Measurements from ENCODE around the gene SIDT1. TPM values are rescaled to one million over a fixed set of nuclear protein-coding genes. Genes with fewer than 3 reads are reported as not detected.

SIDT1 gene
- total RNA-seq, 3 donors from 2014 or later (not counting 1 experiment from before 2014, with no cell fraction given), result 86.9 to 136 (median 101) TPM

- Histone ChIP-seq H3K36me3 (ENCODE audit: control insufficient read depth, insufficient read depth, low read length) (peaks cover 56% of the 10 kb centered on the region), H3K27ac (ENCODE audit: low read length) (no peak overlapping the region), H3K4me3 (ENCODE audit: low read length) (no peak overlapping the region), H3K27me3 (ENCODE audit: control insufficient read depth, insufficient read depth, low read length) (no peaks in the 10 kb centered on the region), H3K4me1 (ENCODE audit: control insufficient read depth, insufficient read depth, low read length) (no peaks in the 10 kb centered on the region), H3K9me3 (ENCODE audit: control insufficient read depth, insufficient read depth, low read length) (no peaks in the 10 kb centered on the region)
- ATAC-seq (no peak), DNase-seq (no peak)
- intact Hi-C loops (cut with micrococcal nuclease), result no loop called here
- H3K4me1 Mint-ChIP-seq, result peaks cover 0 to 8% of the 10 kb centered on the region in 2 donors
- H3K9me3 Mint-ChIP-seq, result no peaks in the 10 kb centered on the region
- H3K36me3 Mint-ChIP-seq, result peaks cover 12% of the 10 kb centered on the region
- no peak overlapping the region for H3K4me3 Mint-ChIP-seq
- H3K27me3 Mint-ChIP-seq (ENCODE audit: low read depth in 2 of 2), result no peaks in the 10 kb centered on the region
- H3K27ac Mint-ChIP-seq, result no peak overlapping the region
- TF ChIP-seq CTCF (IDR thresholded peaks at IDR 0.05), result no peak
- WGBS (ENCODE audit: insufficient coverage), result 100% methylated on average over 2 of the region's 2 CpGs
Observed at GRCh38 chr3:113588806-113589205, 56.5 kb downstream of the SIDT1 start.

- H3K27ac Mint-ChIP-seq, result peak overlapping the region in 1 of 2 donors; percentile 14
- intact Hi-C loops (cut with micrococcal nuclease), result no loop called here
- WGBS (ENCODE audit: insufficient coverage), result 90% methylated on average over 1 of the region's 1 CpG
- no peak for ATAC-seq
- Histone ChIP-seq H3K27ac (ENCODE audit: low read length) (no peak overlapping the region), H3K4me1 (ENCODE audit: control insufficient read depth, insufficient read depth, low read length) (no peaks in the 10 kb centered on the region), H3K9me3 (ENCODE audit: control insufficient read depth, insufficient read depth, low read length) (no peaks in the 10 kb centered on the region), H3K27me3 (ENCODE audit: control insufficient read depth, insufficient read depth, low read length) (no peaks in the 10 kb centered on the region), H3K4me3 (ENCODE audit: low read length) (no peak overlapping the region), H3K36me3 (ENCODE audit: control insufficient read depth, insufficient read depth, low read length) (peaks cover 51% of the 10 kb centered on the region)
- no peak overlapping the region for H3K4me3 Mint-ChIP-seq
- peaks cover 6% of the 10 kb centered on the region for H3K36me3 Mint-ChIP-seq
- TF ChIP-seq CTCF (IDR thresholded peaks at IDR 0.05), result no peak
- DNase-seq, result no peak
- H3K4me1 Mint-ChIP-seq, result peaks cover 0 to 8% of the 10 kb centered on the region in 2 donors
- no peaks in the 10 kb centered on the region for H3K27me3 Mint-ChIP-seq (ENCODE audit: low read depth in 2 of 2)
- no peaks in the 10 kb centered on the region for H3K9me3 Mint-ChIP-seq
Observed at GRCh38 chr3:113589971-113590370, 57.6 kb downstream of the SIDT1 start.

- Histone ChIP-seq H3K4me1 (ENCODE audit: control insufficient read depth, insufficient read depth, low read length) (no peaks in the 10 kb centered on the region), H3K27ac (ENCODE audit: low read length) (no peak overlapping the region), H3K4me3 (ENCODE audit: low read length) (no peak overlapping the region), H3K27me3 (ENCODE audit: control insufficient read depth, insufficient read depth, low read length) (no peaks in the 10 kb centered on the region), H3K9me3 (ENCODE audit: control insufficient read depth, insufficient read depth, low read length) (no peaks in the 10 kb centered on the region), H3K36me3 (ENCODE audit: control insufficient read depth, insufficient read depth, low read length) (peaks cover 41% of the 10 kb centered on the region)
- no peaks in the 10 kb centered on the region for H3K36me3 Mint-ChIP-seq
- no peak for TF ChIP-seq CTCF (IDR thresholded peaks at IDR 0.05)
- DNase-seq (peak in 1 of 2 donors; percentile 45), ATAC-seq (no peak)
- peak overlapping the region in 1 of 2 donors; percentile 17 for H3K27ac Mint-ChIP-seq
- H3K4me1 Mint-ChIP-seq, result peaks cover 6 to 8% of the 10 kb centered on the region in 2 donors
- no peaks in the 10 kb centered on the region for H3K27me3 Mint-ChIP-seq (ENCODE audit: low read depth in 2 of 2)
- H3K9me3 Mint-ChIP-seq, result no peaks in the 10 kb centered on the region
- intact Hi-C loops (cut with micrococcal nuclease), result no loop called here
- H3K4me3 Mint-ChIP-seq, result no peak overlapping the region
- 100% methylated on average over 1 of the region's 1 CpG for WGBS (ENCODE audit: insufficient coverage)
Observed at GRCh38 chr3:113590983-113591382, 58.6 kb downstream of the SIDT1 start.

- no peak overlapping the region for H3K4me3 Mint-ChIP-seq
Observed at GRCh38 chr3:113594066-113594465, 61.7 kb downstream of the SIDT1 start.

More at GRCh38 chr3:113594066-113594465, 61.7 kb downstream of the SIDT1 start:
- Histone ChIP-seq H3K27ac (ENCODE audit: low read length) (no peak overlapping the region), H3K9me3 (ENCODE audit: control insufficient read depth, insufficient read depth, low read length) (no peaks in the 10 kb centered on the region), H3K27me3 (ENCODE audit: control insufficient read depth, insufficient read depth, low read length) (no peaks in the 10 kb centered on the region), H3K4me3 (ENCODE audit: low read length) (no peak overlapping the region), H3K36me3 (ENCODE audit: control insufficient read depth, insufficient read depth, low read length) (peaks cover 19% of the 10 kb centered on the region), H3K4me1 (ENCODE audit: control insufficient read depth, insufficient read depth, low read length) (no peaks in the 10 kb centered on the region)
- peak overlapping the region in 1 of 2 donors; percentile 47 for H3K27ac Mint-ChIP-seq
- no peaks in the 10 kb centered on the region for H3K36me3 Mint-ChIP-seq
- 91% methylated on average over 2 of the region's 2 CpGs for whole genome bisulfite sequencing (ENCODE audit: insufficient coverage)
- ATAC-seq (no peak), DNase-seq (no peak)
- H3K27me3 Mint-ChIP-seq (ENCODE audit: low read depth in 2 of 2), result no peaks in the 10 kb centered on the region
- H3K4me1 Mint-ChIP-seq, result peaks cover 0 to 6% of the 10 kb centered on the region in 2 donors
- no peaks in the 10 kb centered on the region for H3K9me3 Mint-ChIP-seq
- intact Hi-C loops (cut with micrococcal nuclease), result no loop called here
- TF ChIP-seq CTCF (IDR thresholded peaks at IDR 0.05), result no peak
